ENCODE data around the gene JAZF1. TPM values are rescaled to one million over a fixed set of nuclear protein-coding genes. Genes with fewer than 3 reads are reported as not detected.

The JAZF1 gene
- total and polyA plus RNA-seq, 4 donors: 5.2 to 16.5 (median 10.7) TPM

- DNase-seq: no peak
- Histone ChIP-seq H3K4me1 (ENCODE audit: control insufficient read depth in 5 of 5, insufficient read depth in 5 of 5, low read length in 5 of 5) (peaks cover 0 to 28% (median 0%) of the 10 kb centered on the region in 5 donors), H3K36me3 (ENCODE audit: control insufficient read depth in 4 of 4, insufficient read depth in 4 of 4, low read length in 4 of 4) (no peaks in the 10 kb centered on the region), H3K9ac (ENCODE audit: insufficient read depth in 1 of 2, low read length in 2 of 2) (no peak overlapping the region), H3K4me3 (no peak overlapping the region), H3K9me3 (ENCODE audit: control insufficient read depth in 4 of 4, insufficient read depth in 3 of 4, low read length in 3 of 4) (no peaks in the 10 kb centered on the region), H3K27me3 (ENCODE audit: control insufficient read depth in 3 of 3, insufficient read depth in 3 of 3, low read length in 2 of 3) (no peaks in the 10 kb centered on the region), H3K27ac (ENCODE audit: low read depth in 1 of 2, low read length in 1 of 2) (no peak overlapping the region)
- no peak for ATAC-seq (ENCODE audit: insufficient read depth, low FRiP score)
- WGBS, 2 donors: 93 to 99% methylated on average over 4 of the region's 4 CpGs
- no peak for TF ChIP-seq CTCF (IDR thresholded peaks at IDR 0.05; ENCODE audit: control extremely low read depth, extremely low read depth)
Observed at GRCh38 chr7:28110427-28111012, 70.1 kb downstream of the JAZF1 start.

GRCh38 chr7:28108747-28109146, 71.8 kb downstream of the JAZF1 start:
- Histone ChIP-seq H3K4me3 (no peak overlapping the region), H3K27ac (ENCODE audit: low read depth in 1 of 2, low read length in 1 of 2) (peak overlapping the region in 1 of 2 donors; percentile 81), H3K9me3 (ENCODE audit: control insufficient read depth in 4 of 4, insufficient read depth in 3 of 4, low read length in 3 of 4) (no peaks in the 10 kb centered on the region), H3K9ac (ENCODE audit: insufficient read depth in 1 of 2, low read length in 2 of 2) (no peak overlapping the region), H3K36me3 (ENCODE audit: control insufficient read depth in 4 of 4, insufficient read depth in 4 of 4, low read length in 4 of 4) (no peaks in the 10 kb centered on the region), H3K4me1 (ENCODE audit: control insufficient read depth in 5 of 5, insufficient read depth in 5 of 5, low read length in 5 of 5) (peaks cover 0 to 31% (median 3%) of the 10 kb centered on the region in 5 donors), H3K27me3 (ENCODE audit: control insufficient read depth in 3 of 3, insufficient read depth in 3 of 3, low read length in 2 of 3) (no peaks in the 10 kb centered on the region)
- DNase-seq (no peak), ATAC-seq (ENCODE audit: insufficient read depth, low FRiP score) (no peak)
- TF ChIP-seq CTCF (IDR thresholded peaks at IDR 0.05; ENCODE audit: control extremely low read depth, extremely low read depth): no peak
- 93 to 94% methylated on average over 3 of the region's 3 CpGs for WGBS, 2 donors

- DNase-seq (no peak), ATAC-seq (ENCODE audit: insufficient read depth, low FRiP score) (no peak)
- Histone ChIP-seq H3K9me3 (ENCODE audit: control insufficient read depth in 4 of 4, insufficient read depth in 3 of 4, low read length in 3 of 4) (no peaks in the 10 kb centered on the region), H3K36me3 (ENCODE audit: control insufficient read depth in 4 of 4, insufficient read depth in 4 of 4, low read length in 4 of 4) (no peaks in the 10 kb centered on the region), H3K9ac (ENCODE audit: insufficient read depth in 1 of 2, low read length in 2 of 2) (no peak overlapping the region), H3K4me3 (no peak overlapping the region), H3K27me3 (ENCODE audit: control insufficient read depth in 3 of 3, insufficient read depth in 3 of 3, low read length in 2 of 3) (no peaks in the 10 kb centered on the region), H3K4me1 (ENCODE audit: control insufficient read depth in 5 of 5, insufficient read depth in 5 of 5, low read length in 5 of 5) (peaks cover 0 to 31% (median 4%) of the 10 kb centered on the region in 5 donors), H3K27ac (ENCODE audit: low read depth in 1 of 2, low read length in 1 of 2) (peak overlapping the region in 1 of 2 donors; percentile 81)
- WGBS, 2 donors: 94 to 97% methylated on average over 3 of the region's 3 CpGs
- TF ChIP-seq CTCF (IDR thresholded peaks at IDR 0.05; ENCODE audit: control extremely low read depth, extremely low read depth): no peak
Observed at GRCh38 chr7:28107960-28108359, 72.6 kb downstream of the JAZF1 start.

Measured in lung (tissue), 12 donors.